ENCODE measurements around the gene INSR.

INSR gene

DNA sequence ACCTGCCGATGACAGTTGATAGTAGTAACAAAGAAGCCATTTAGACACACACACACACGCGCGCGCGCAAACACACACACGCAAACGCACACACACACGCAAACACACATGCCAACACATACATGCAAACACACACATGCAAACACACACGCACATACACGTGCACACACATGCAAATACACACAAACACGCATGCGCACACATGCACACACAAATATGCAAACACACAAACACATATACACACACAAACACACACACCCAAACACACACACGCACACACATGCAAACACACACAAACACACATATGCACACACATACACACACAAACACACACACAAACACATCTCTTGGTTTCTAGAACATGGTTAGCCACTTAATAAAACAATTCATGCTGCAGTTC is 174.6 kb downstream of the INSR start:
- H3K9me3 ChIP-seq (ENCODE audit: control insufficient read depth, low read length), result no peaks in the 10 kb centered on the region
- H3K36me3 ChIP-seq (ENCODE audit: control insufficient read depth, insufficient read depth, low read length), result peaks cover 12% of the 10 kb centered on the region
- no peaks in the 10 kb centered on the region for H3K4me1 ChIP-seq (ENCODE audit: control insufficient read depth, insufficient read depth, low read length, poor library complexity, severe bottlenecking)
- WGBS, 2 experiments (ENCODE audit: insufficient coverage in 2 of 2), result 72 to 86% methylated on average over 9 to 14 of the region's 14 CpGs
- H3K27ac ChIP-seq (ENCODE audit: low read depth, low read length, severe bottlenecking), result no peak overlapping the region
- H3K4me3 ChIP-seq (ENCODE audit: extremely low read depth, insufficient read depth, low read length, poor library complexity, severe bottlenecking), result no peak overlapping the region

DNA sequence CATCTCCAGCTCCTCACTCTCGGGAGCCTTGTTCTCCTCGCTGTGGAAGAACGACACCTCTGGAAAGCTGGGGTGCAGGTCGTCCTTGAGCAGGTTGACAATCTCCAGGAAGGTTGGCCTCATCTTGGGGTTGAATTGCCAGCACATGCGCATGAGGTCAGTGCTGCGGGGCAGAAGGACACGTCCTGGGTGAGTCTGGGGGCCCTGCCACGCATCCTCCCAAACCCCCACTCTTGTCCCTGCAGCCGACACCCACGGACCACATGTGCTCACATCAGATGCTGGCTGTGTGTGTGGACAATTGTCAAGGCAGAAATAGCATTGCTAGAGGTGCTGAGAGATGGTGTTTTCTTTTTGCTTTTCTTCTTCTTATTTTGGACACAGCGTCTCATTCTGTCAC is 177.0 kb downstream of the INSR start:
- no peaks in the 10 kb centered on the region for H3K4me1 ChIP-seq (ENCODE audit: control insufficient read depth, insufficient read depth, low read length, poor library complexity, severe bottlenecking)
- 89 to 99% methylated on average over 8 to 9 of the region's 11 CpGs for WGBS, 2 experiments (ENCODE audit: insufficient coverage in 2 of 2)
- no peak overlapping the region for H3K4me3 ChIP-seq (ENCODE audit: extremely low read depth, insufficient read depth, low read length, poor library complexity, severe bottlenecking)
- H3K9me3 ChIP-seq (ENCODE audit: control insufficient read depth, low read length), result peaks cover 5% of the 10 kb centered on the region
- no peak overlapping the region for H3K27ac ChIP-seq (ENCODE audit: low read depth, low read length, severe bottlenecking)
- peaks cover 9% of the 10 kb centered on the region for H3K36me3 ChIP-seq (ENCODE audit: control insufficient read depth, insufficient read depth, low read length)

- 87 to 93% methylated on average over 3 to 4 of the region's 6 CpGs for WGBS, 2 experiments (ENCODE audit: insufficient coverage in 2 of 2)
- H3K9me3 ChIP-seq (ENCODE audit: control insufficient read depth, low read length), result peaks cover 5% of the 10 kb centered on the region
- H3K27ac ChIP-seq (ENCODE audit: low read depth, low read length, severe bottlenecking), result no peak overlapping the region
- H3K4me3 ChIP-seq (ENCODE audit: extremely low read depth, insufficient read depth, low read length, poor library complexity, severe bottlenecking), result no peak overlapping the region
- no peaks in the 10 kb centered on the region for H3K4me1 ChIP-seq (ENCODE audit: control insufficient read depth, insufficient read depth, low read length, poor library complexity, severe bottlenecking)
- peaks cover 7% of the 10 kb centered on the region for H3K36me3 ChIP-seq (ENCODE audit: control insufficient read depth, insufficient read depth, low read length)
Observed at GRCh38 chr19:7115721-7116120, 178.5 kb downstream of the INSR start.

GRCh38 chr19:7113233-7113632 is 181.0 kb downstream of the INSR start:
- Histone ChIP-seq H3K9me3 (ENCODE audit: control insufficient read depth, low read length) (peaks cover 5% of the 10 kb centered on the region), H3K4me3 (ENCODE audit: extremely low read depth, insufficient read depth, low read length, poor library complexity, severe bottlenecking) (no peak overlapping the region), H3K36me3 (ENCODE audit: control insufficient read depth, insufficient read depth, low read length) (no peaks in the 10 kb centered on the region), H3K4me1 (ENCODE audit: control insufficient read depth, insufficient read depth, low read length, poor library complexity, severe bottlenecking) (no peaks in the 10 kb centered on the region), H3K27ac (ENCODE audit: low read depth, low read length, severe bottlenecking) (no peak overlapping the region)
- 100% methylated on average over 1 of the region's 1 CpG; no CpG with 5 or more reads in 1 of the 2 experiments for WGBS, 2 experiments (ENCODE audit: insufficient coverage in 2 of 2)

DNA sequence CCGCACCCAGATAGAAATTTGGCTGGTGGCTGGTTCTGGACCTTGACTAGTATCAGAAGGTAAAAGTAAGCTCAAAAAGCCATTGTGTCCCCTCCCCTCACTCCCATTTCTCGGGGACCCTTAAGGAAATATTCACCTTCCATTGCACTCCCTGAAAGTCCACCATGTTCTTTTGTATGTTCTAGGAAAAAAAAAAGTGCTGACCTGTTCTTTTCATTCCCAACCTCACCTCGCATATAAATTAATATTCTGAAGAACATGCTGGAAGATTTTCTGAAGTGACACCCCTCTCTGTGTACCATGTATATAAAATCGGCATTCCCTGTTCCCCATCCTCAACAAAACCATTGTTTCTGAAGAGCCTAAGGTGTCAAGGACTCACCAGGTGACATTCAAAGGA is 181.5 kb downstream of the INSR start:
- Histone ChIP-seq H3K36me3 (ENCODE audit: control insufficient read depth, insufficient read depth, low read length) (no peaks in the 10 kb centered on the region), H3K9me3 (ENCODE audit: control insufficient read depth, low read length) (peaks cover 5% of the 10 kb centered on the region), H3K27ac (ENCODE audit: low read depth, low read length, severe bottlenecking) (no peak overlapping the region), H3K4me1 (ENCODE audit: control insufficient read depth, insufficient read depth, low read length, poor library complexity, severe bottlenecking) (no peaks in the 10 kb centered on the region), H3K4me3 (ENCODE audit: extremely low read depth, insufficient read depth, low read length, poor library complexity, severe bottlenecking) (no peak overlapping the region)
- 81% methylated on average over 3 of the region's 4 CpGs; no CpG with 5 or more reads in 1 of the 2 experiments for WGBS, 2 experiments (ENCODE audit: insufficient coverage in 2 of 2)

GRCh38 chr19:7109678-7110289 is 184.4 kb downstream of the INSR start:
- Histone ChIP-seq H3K4me3 (ENCODE audit: extremely low read depth, insufficient read depth, low read length, poor library complexity, severe bottlenecking) (no peak overlapping the region), H3K27ac (ENCODE audit: low read depth, low read length, severe bottlenecking) (no peak overlapping the region), H3K4me1 (ENCODE audit: control insufficient read depth, insufficient read depth, low read length, poor library complexity, severe bottlenecking) (no peaks in the 10 kb centered on the region), H3K36me3 (ENCODE audit: control insufficient read depth, insufficient read depth, low read length) (no peaks in the 10 kb centered on the region), H3K9me3 (ENCODE audit: control insufficient read depth, low read length) (peaks cover 5% of the 10 kb centered on the region)
- WGBS, 2 experiments (ENCODE audit: insufficient coverage in 2 of 2), result 73 to 90% methylated on average over 3 to 5 of the region's 8 CpGs

DNA sequence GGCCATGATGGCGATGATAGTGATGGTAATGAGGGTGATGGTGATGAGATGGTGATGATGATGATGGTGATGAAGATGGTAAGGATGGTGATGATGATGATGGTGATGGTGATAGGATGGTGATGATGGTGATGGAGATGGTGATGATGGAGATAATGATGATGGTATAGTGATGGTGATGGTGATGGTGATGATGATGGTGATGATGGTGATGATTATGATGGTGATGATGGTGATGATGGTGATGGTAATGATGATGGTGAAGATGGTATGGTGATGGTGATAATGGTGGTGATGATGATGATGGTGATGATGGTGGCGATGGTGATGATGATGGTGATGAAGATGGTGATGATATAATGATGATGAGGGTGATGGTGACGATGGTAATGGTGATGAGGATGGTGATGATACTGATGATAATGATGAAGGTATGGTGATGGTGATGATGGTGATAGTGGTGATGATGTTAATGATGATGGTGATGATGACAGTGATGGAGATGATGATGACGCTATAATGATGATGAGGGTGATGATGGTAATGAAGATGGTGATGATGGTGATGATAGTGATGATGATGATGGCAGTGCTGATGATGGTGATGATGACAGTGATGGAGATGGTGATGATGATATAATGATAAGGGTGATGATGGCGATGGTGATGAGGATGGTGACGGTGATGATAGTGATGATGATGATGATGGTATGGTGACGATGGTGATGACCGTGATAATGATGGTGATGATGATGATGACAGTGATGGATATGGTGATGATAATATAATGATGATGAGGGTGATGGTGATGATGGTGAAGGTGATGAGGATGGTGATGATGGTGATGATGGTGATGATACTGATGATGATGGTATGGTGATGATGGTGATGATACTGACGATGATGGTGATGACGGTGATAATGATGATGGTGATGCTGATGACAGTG is 187.2 kb downstream of the INSR start:
- 80 to 81% methylated on average over 10 of the region's 10 CpGs for WGBS, 2 experiments (ENCODE audit: insufficient coverage in 2 of 2)
- Histone ChIP-seq H3K36me3 (ENCODE audit: control insufficient read depth, insufficient read depth, low read length) (no peaks in the 10 kb centered on the region), H3K4me3 (ENCODE audit: extremely low read depth, insufficient read depth, low read length, poor library complexity, severe bottlenecking) (no peak overlapping the region), H3K4me1 (ENCODE audit: control insufficient read depth, insufficient read depth, low read length, poor library complexity, severe bottlenecking) (no peaks in the 10 kb centered on the region), H3K27ac (ENCODE audit: low read depth, low read length, severe bottlenecking) (no peak overlapping the region), H3K9me3 (ENCODE audit: control insufficient read depth, low read length) (no peaks in the 10 kb centered on the region)

DNA sequence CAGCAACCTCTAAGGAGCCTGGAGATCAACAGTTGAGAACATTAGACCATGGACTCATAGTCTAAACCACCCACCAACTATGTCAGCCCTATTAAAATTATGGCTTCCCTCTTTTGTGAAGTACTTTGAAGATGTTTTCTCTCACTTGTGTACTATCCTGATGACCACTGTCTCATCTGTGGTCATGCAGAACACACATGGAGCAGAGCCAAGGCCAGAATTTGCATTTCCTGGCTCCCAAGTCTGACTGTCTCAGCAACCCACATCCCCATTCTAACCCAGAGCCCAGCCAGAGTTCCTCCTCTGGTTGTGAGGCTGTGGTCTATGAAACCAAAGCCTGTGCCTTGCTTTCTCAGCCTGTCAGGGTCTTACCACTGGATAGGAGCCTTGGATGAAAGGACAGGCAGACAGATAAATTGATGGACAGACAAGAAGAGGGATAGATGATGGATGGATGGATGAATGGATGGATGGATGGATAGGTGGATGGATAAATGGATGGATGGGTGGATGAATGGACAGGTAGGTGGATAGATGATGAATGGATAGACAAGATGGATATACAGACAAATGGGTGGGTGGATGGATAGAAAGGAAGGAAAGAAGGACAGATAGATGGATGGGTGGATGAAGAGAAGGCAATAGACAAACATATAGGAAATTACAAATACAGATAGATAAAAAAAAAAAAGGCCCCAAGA is 189.3 kb downstream of the INSR start:
- Histone ChIP-seq H3K27ac (ENCODE audit: low read depth, low read length, severe bottlenecking) (no peak overlapping the region), H3K36me3 (ENCODE audit: control insufficient read depth, insufficient read depth, low read length) (no peaks in the 10 kb centered on the region), H3K4me3 (ENCODE audit: extremely low read depth, insufficient read depth, low read length, poor library complexity, severe bottlenecking) (no peak overlapping the region), H3K9me3 (ENCODE audit: control insufficient read depth, low read length) (no peaks in the 10 kb centered on the region), H3K4me1 (ENCODE audit: control insufficient read depth, insufficient read depth, low read length, poor library complexity, severe bottlenecking) (peaks cover 4% of the 10 kb centered on the region)

DNA sequence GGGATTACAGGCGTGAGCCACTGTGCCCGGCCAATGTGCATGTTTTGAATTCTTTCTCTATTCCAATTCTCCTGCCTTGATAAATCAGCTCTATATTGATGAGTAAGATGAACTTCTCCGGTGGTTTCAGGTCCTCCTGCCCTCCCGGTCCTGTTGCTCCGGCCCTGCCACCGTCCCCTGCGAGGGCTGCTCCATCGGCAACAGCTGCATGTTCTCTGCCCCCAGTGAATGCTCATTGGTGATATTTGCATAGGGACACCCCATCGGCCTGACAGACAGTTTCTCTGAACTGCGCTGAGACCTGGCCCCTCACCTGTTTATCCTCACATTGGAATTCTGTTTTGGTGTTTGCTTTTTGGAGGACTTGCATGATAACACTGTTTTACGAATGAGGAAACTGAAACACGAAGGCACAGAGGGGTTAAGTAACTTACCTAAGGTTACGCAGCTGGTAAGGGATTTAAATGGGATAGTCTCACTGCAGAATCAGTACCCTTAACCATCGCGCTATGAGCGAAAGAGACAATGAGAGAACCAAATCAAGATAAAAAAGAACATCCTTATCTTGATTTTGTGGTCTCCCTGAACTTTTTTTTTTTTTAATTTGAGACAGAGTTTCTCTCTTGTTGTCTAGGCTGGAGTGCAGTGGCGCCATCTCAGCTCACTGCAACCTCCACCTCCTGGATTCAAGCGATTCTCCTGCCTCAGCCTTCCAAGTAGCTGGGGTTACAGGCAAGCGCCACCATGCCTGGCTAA is 192.5 kb downstream of the INSR start:
- no peaks in the 10 kb centered on the region for H3K36me3 ChIP-seq (ENCODE audit: control insufficient read depth, insufficient read depth, low read length)
- H3K4me3 ChIP-seq (ENCODE audit: extremely low read depth, insufficient read depth, low read length, poor library complexity, severe bottlenecking), result no peak overlapping the region
- H3K9me3 ChIP-seq (ENCODE audit: control insufficient read depth, low read length), result peaks cover 7% of the 10 kb centered on the region
- WGBS, 2 experiments (ENCODE audit: insufficient coverage in 2 of 2), result 82 to 95% methylated on average over 10 to 15 of the region's 19 CpGs
- H3K4me1 ChIP-seq (ENCODE audit: control insufficient read depth, insufficient read depth, low read length, poor library complexity, severe bottlenecking), result peaks cover 4% of the 10 kb centered on the region
- H3K27ac ChIP-seq (ENCODE audit: low read depth, low read length, severe bottlenecking), result no peak overlapping the region

DNA sequence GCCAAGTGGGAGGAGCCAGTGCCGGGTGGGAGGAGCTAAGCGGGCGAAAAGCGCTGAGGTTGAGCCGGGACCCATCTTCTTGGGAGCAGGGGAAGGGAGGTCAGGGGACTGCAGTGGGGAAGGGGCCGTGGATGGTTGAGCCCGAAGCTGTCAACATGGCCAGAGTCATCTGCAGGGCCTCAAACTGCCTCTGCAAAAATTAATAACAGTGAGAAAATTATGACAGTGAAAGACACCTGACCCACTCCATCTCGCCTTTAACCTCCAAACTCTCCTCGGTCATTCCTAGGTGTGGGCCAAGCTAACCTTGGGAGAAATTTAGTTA is 194.7 kb downstream of the INSR start:
- Histone ChIP-seq H3K27ac (ENCODE audit: low read depth, low read length, severe bottlenecking) (peak overlapping the region; percentile 82), H3K36me3 (ENCODE audit: control insufficient read depth, insufficient read depth, low read length) (no peaks in the 10 kb centered on the region), H3K9me3 (ENCODE audit: control insufficient read depth, low read length) (peaks cover 27% of the 10 kb centered on the region), H3K4me1 (ENCODE audit: control insufficient read depth, insufficient read depth, low read length, poor library complexity, severe bottlenecking) (peaks cover 4% of the 10 kb centered on the region), H3K4me3 (ENCODE audit: extremely low read depth, insufficient read depth, low read length, poor library complexity, severe bottlenecking) (peak overlapping the region; percentile 59)
- WGBS, 2 experiments (ENCODE audit: insufficient coverage in 2 of 2), result 0 to 2% methylated on average over 5 to 6 of the region's 9 CpGs
